Stomach smooth muscle (tissue), 2 donors: ENCODE measurements around the gene BCAS2.

Source experiments
- H3K27ac ChIP-seq: one replicate; pipeline ENCODE4 v1.7.0; 2013; ENCODE audit warnings: mild to moderate bottlenecking, low read length, inconsistent platforms
- H3K27me3 ChIP-seq, 2 donors: one replicate each; pipeline ENCODE4 v1.7.0; 2013; ENCODE audit warnings: low read length in 2 of 2; ENCODE audit not compliant: insufficient read depth in 2 of 2, control insufficient read depth in 1 of 2
- H3K36me3 ChIP-seq, 2 donors: one replicate each; pipeline ENCODE4 v1.7.0; 2013; ENCODE audit warnings: low read length in 2 of 2; ENCODE audit not compliant: control insufficient read depth in 2 of 2, insufficient read depth in 2 of 2
- H3K4me1 ChIP-seq: one replicate; pipeline ENCODE4 v1.7.0; 2013; ENCODE audit warnings: low read length; ENCODE audit not compliant: control insufficient read depth, insufficient read depth
- H3K4me3 ChIP-seq, 2 donors: one replicate each; pipeline ENCODE4 v1.7.0; 2013; ENCODE audit warnings: low read length in 2 of 2
- H3K9ac ChIP-seq, 2 donors: one replicate each; pipeline ENCODE4 v1.7.0; 2013; ENCODE audit warnings: low read length in 2 of 2, mild to moderate bottlenecking in 1 of 2
- H3K9me3 ChIP-seq, 2 donors: one replicate each; pipeline ENCODE4 v1.7.0; 2013; ENCODE audit warnings: low read length in 2 of 2; ENCODE audit not compliant: control insufficient read depth in 2 of 2
- donor health status: healthy.
- donor health status: Pancreatic carcinoma.

Gene BCAS2

DNA sequence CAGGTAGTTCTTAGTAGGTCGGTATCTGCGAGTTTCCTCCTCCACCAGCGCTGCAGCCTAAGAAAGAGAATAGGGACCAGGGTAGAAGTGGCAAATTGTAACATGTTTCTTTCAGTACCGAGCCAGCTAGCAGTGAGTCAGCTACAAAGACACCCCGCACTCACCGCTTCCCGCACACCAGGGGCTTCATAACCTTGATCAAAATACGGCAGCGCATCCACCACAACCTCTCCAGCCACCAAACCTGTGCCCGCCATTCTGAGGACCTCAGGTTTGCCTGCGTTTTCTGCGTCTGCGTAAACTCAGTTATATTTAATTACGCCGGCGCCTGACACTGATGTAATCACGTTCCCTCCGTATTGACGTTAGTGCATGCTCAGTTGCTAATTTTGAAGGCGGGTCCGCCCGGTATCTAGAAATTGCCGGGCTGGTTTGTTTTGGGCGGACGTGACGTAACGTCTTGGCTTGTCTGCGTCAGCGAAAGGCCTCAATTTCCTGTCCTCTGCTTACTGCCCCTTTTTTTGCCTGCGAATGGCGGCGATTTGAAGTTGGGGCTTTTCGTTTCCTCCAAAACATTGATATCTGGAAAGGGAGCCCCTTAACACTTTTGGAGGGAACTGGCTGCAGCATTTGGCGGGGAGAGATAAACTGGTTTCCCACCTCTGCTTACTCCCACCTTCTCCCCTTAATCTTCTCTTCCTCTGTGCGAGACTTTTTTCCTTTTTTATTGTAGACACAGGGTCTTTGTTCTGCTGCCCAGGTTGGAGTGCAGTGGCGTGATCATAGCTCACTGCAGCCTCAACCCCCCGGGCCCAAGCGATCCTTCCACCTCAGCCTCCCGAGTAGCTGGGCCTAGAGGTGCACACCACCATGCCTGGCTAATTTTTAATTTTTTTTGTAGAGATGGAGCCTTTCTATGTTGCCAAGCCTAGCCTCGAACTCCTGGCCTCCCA lies at the start of gene BCAS2:
BCAS2 (minus strand) TSS at position 281 of the 953 bp plus-strand sequence; CDS start at position 257, 24 bp downstream.
- Histone ChIP-seq H3K27me3 (no peaks in the 10 kb centered on the region), H3K9me3 (no peaks in the 10 kb centered on the region), H3K27ac (peak within 1 kb of the TSS; percentile 88), H3K4me3 (peak within 1 kb of the TSS; percentile 87 to 95), H3K9ac (peak within 1 kb of the TSS; percentile 89 to 99), H3K36me3 (peaks cover 0 to 7% of the 10 kb centered on the region in 2 donors), H3K4me1 (peaks cover 9% of the 10 kb centered on the region)

DNA sequence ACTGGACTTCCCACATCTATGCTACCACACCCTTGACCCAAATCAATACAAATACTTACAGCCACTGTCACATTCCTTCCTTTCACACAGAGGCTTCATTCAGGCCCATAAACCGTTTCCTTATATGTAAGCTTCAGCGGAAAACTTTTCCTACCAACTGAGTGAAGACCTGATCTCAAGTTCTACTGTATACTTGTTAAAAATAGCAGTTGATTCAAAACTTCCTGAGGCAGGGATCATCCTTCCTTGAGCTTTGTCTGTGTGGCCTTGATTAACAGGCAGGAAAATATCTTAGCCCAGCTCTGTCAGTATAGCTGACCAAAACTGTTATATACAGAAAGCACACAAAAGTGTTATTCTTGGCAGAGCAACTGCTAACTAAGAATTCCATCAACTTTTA lies 45.7 kb upstream of the BCAS2 start:
- no peaks in the 10 kb centered on the region for H3K36me3 ChIP-seq
- H3K9ac ChIP-seq = no peak overlapping the region
- H3K9me3 ChIP-seq = no peaks in the 10 kb centered on the region
- no peaks in the 10 kb centered on the region for H3K4me1 ChIP-seq
- H3K27ac ChIP-seq = no peak overlapping the region
- H3K4me3 ChIP-seq = no peak overlapping the region
- H3K27me3 ChIP-seq = no peaks in the 10 kb centered on the region

DNA sequence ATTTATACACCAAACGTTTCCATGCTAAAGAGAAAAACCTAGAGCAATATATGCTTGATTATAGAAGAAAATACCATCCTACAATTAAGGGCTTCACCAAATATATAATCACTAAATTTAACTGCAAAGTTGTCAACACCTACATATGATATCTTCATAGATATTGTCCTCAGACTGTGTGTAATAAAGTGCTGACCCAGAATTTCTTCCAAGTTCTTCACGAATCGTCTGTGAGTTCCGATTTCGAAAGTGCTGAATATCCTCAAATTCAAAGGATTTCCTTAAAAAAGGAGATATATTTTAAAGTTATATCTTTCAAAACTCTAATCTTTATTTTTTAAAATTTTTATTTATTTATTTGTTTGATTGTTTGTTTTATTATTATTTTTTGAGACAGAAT lies 41.9 kb upstream of the BCAS2 start:
- no peaks in the 10 kb centered on the region for H3K36me3 ChIP-seq
- no peaks in the 10 kb centered on the region for H3K4me1 ChIP-seq
- no peak overlapping the region for H3K9ac ChIP-seq
- H3K4me3 ChIP-seq = no peak overlapping the region
- H3K27ac ChIP-seq = no peak overlapping the region
- no peaks in the 10 kb centered on the region for H3K27me3 ChIP-seq
- no peaks in the 10 kb centered on the region for H3K9me3 ChIP-seq

DNA sequence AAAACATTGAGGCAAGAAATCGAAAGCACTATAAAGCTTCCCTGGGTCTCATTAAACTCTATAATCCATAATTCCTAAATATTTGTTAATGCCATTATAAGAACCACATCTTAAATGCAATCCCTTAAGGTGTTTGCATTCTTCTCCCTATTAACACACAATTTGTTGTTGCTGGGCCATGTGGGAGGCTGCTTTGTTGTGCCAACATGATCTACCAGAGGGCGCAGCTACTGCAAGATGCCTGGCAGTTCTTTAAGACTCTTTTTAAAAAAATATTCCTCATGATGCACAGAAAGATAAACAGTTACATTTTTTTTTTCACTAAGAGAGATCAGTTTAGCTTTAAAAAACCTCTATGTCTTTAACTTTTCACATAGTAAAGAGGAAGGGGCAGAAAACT lies 39.0 kb upstream of the BCAS2 start:
- Histone ChIP-seq H3K9me3 (no peaks in the 10 kb centered on the region), H3K9ac (no peak overlapping the region), H3K4me1 (no peaks in the 10 kb centered on the region), H3K36me3 (no peaks in the 10 kb centered on the region), H3K27ac (no peak overlapping the region), H3K4me3 (no peak overlapping the region), H3K27me3 (no peaks in the 10 kb centered on the region)

DNA sequence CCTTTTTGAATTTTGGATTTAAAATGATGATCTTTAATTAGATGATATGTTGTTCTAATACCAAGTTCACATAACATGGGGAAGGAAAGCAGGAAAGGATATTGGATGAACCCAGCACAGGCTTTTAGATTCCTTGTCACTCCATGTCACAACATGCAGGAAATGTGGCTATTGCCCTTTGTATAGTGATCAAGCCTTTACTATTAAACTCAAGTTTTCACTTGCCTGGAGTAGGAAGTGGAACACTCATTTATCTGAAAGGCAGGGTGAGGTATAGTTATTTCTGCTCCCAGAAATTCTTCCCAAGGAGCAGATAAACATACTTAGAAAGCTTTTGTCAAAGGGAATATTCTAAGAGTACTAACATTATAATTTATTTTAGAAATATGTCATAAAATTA lies 37.2 kb upstream of the BCAS2 start:
- Histone ChIP-seq H3K27ac (no peak overlapping the region), H3K4me1 (no peaks in the 10 kb centered on the region), H3K4me3 (no peak overlapping the region), H3K27me3 (no peaks in the 10 kb centered on the region), H3K36me3 (no peaks in the 10 kb centered on the region), H3K9ac (no peak overlapping the region), H3K9me3 (no peaks in the 10 kb centered on the region)

DNA sequence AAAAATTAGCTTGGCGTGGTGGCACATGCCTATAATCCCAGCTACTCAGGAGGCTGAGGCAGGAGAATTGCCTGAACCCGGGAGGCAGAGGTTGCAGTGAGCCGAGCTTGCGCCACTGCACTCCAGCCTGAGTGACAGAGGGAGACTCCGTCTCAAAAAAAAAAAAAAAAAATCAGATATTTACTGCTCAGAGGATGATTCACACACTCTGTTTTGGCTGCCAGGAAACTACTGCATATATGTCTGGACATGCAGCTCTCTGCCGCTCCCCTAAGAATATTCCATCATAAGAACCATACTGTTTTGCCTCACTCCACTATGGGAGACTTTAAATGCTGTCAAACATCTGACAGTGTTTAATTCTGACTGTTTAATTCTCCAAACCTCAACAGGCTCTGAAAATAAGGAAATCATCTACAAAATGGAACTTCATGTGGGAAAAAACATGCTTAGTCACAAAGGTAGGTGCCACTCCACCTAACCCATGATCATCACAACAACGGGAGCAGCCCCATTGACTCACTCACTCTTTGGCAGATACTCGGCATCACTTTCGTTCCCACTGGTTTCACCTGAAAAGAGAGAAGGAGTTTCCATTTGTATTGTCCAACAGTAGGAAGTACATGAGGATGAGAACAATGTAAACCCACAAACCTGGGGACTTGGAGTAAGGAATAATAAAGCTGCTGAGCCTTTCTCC lies 29.3 kb upstream of the BCAS2 start:
- H3K9me3 ChIP-seq = no peaks in the 10 kb centered on the region
- no peaks in the 10 kb centered on the region for H3K4me1 ChIP-seq
- H3K27ac ChIP-seq = no peak overlapping the region
- peaks cover 3 to 7% of the 10 kb centered on the region in 2 donors for H3K36me3 ChIP-seq
- H3K9ac ChIP-seq = no peak overlapping the region
- no peaks in the 10 kb centered on the region for H3K27me3 ChIP-seq
- no peak overlapping the region for H3K4me3 ChIP-seq

DNA sequence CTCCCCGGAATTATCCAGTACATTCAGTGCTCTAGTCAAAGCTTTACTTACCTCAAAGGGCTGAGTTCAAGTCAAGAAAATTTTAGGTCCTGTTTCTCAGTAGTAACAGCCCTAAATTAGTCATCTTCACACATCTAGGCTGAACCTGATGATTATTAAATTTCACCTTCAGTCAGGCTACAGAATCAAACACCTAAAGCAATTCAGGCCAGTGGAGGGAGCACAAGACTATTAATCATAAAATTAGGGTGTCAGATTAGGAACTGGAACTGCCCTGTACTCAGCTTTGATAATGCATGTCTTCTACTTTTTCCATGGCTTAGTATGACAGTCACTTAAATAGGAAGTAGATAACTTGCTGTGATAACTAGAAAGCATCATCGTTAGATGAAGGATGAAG lies 28.4 kb upstream of the BCAS2 start:
- Histone ChIP-seq H3K36me3 (peaks cover 3 to 7% of the 10 kb centered on the region in 2 donors), H3K9ac (no peak overlapping the region)

DNA sequence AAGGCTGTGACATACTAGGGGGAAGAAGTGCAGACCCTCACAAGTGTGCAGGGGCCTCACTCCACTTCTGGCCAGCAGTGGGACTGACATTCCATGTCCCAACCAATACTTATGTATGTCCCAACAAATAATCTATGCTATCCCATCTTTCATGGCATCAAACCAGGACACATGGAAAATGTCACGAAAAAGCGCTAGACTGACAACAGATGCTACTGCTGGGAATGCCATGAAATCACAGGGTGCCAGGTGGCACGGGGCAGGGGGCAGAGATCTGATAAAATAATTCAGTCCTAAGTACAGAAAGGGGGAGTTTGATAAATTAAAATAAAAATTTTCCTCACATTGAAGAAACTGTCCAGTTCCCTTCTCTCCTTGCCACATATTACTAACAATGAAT lies 27.6 kb upstream of the BCAS2 start:
- Histone ChIP-seq H3K4me3 (no peak overlapping the region), H3K27ac (no peak overlapping the region), H3K36me3 (peaks cover 3 to 7% of the 10 kb centered on the region in 2 donors)

More for the DNA sequence above, 28.4 kb upstream of the BCAS2 start:
- Histone ChIP-seq H3K27me3 (no peaks in the 10 kb centered on the region), H3K4me3 (no peak overlapping the region), H3K9me3 (no peaks in the 10 kb centered on the region), H3K27ac (no peak overlapping the region), H3K4me1 (no peaks in the 10 kb centered on the region)

DNA sequence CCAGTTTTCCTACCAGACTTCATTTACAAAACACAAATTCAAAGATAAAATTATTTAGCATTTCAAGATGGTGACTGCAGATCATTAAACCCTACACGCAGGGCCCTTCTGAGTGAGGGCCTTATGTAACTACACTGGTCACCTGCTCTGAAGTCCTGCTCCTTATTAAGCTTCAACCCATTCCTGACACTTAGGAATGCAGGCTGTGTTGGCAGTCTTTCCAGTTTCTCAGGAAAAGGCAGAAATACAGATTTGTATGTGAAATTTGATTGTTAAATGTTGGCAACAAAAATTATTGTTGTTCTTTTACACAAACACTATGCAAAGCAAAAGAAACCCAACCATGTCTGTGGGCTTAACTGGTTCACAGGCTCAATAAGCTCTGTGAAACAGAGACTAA lies 25.8 kb upstream of the BCAS2 start:
- Histone ChIP-seq H3K4me1 (no peaks in the 10 kb centered on the region), H3K4me3 (no peak overlapping the region), H3K9ac (no peak overlapping the region), H3K27ac (no peak overlapping the region), H3K36me3 (peaks cover 3 to 7% of the 10 kb centered on the region in 2 donors), H3K9me3 (no peaks in the 10 kb centered on the region), H3K27me3 (no peaks in the 10 kb centered on the region)

More for the DNA sequence above, 27.6 kb upstream of the BCAS2 start:
- H3K27me3 ChIP-seq = no peaks in the 10 kb centered on the region
- H3K4me1 ChIP-seq = no peaks in the 10 kb centered on the region
- no peak overlapping the region for H3K9ac ChIP-seq
- H3K9me3 ChIP-seq = no peaks in the 10 kb centered on the region

DNA sequence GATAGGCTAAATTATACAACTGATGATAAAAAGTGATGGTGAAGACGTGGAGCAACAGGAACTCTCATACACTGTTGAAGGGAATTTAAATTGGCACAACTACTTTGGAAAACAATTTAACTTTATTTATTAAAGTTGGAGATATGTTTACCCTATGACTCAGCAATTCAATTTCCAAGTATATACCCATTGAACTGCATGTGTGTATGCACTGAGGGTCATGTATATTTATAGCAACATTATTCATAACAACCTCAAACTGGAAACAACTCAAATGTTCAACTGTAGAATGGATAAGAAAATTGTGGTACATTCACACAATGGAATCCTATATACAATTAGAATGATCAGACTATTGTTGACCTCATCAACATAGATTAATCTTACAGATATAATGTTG lies 16.5 kb upstream of the BCAS2 start:
- no peaks in the 10 kb centered on the region for H3K9me3 ChIP-seq
- H3K27ac ChIP-seq = no peak overlapping the region
- no peak overlapping the region for H3K4me3 ChIP-seq
- no peaks in the 10 kb centered on the region for H3K4me1 ChIP-seq
- no peak overlapping the region for H3K9ac ChIP-seq
- H3K36me3 ChIP-seq = peaks cover 2 to 13% of the 10 kb centered on the region in 2 donors
- H3K27me3 ChIP-seq = no peaks in the 10 kb centered on the region
